KG1 (cell line): ENCODE measurements around the gene COMMD9.

Source experiments
- DNase-seq: peaks from one replicate; lab custom pipeline; 2025; lab: John Stamatoyannopoulos, UW

The COMMD9 gene

DNA sequence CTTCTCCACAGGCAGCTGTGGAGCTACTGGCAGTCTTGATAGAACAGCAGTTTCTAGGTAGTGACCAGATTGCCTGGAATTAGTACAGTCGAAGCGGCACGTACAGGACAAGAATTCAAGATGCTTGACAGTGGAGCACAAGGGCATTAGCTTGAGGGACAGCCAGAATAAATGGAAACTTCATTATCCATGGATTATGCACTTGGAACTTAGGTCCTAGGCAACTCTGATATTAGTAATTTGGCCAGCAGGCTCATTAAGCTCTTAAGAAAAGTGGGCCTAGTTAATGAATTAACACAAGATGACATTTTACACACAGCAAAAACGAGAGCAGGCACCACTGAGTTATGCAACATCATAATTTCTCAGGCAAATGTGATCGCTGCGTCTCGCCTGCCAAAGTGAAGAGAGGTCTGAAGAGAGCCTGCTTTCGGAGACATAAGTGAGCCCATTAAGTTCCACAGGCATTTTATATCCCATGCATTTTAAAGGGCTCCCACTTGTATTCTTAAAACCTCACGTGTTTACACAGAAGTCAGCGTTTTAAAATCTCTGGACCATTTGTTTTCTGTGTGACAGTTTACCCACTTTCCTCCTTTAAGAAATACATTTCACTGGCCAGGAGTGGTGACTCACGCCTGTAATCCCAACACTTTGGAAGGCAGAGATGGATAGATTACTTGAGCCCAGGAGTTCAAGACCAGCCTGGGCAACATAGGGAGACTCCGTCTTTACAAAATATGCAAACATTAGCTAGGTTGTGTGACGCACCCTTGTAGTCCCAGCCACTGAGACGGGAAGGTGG is 66.2 kb downstream of the COMMD9 start:
- DNase-seq, result no peak
